CD8-positive, alpha-beta T cell (primary cell): ENCODE measurements around the gene RCC1. TPM values are rescaled to one million over a fixed set of nuclear protein-coding genes. Genes with fewer than 3 reads are reported as not detected.

ENCODE experiments used
- total RNA-seq, 46 experiments: library from RNA in 2 of 46; stranded (reverse) in 2 of 46; gene quantifications; one replicate each; pipeline ENCODE4 v1.2.3 and lab custom pipeline; 2021 to 2026

The RCC1 gene
- total RNA-seq, 2 experiments from 2014 or later, result 12.5 to 14.4 TPM

Other genes starting within 250 kb of the RCC1 start
- 10 to 100 TPM; 15.0 to 15.3 TPM for gene SESN2, start 246.5 kb upstream of the RCC1 start, total RNA-seq
- 1 to 10 TPM; 2.1 to 2.3 TPM for gene MED18, start 177.0 kb upstream of the RCC1 start, total RNA-seq
- 10 to 100 TPM; 19.3 to 25.2 TPM for gene PHACTR4, start 136.3 kb upstream of the RCC1 start, total RNA-seq
- 10 to 100 TPM; 20.5 to 25.7 TPM for gene TRNAU1AP, start 47.0 kb downstream of the RCC1 start, total RNA-seq
- gene RAB42, start 86.2 kb downstream of the RCC1 start, total RNA-seq, result not detected
- gene TAF12, start 137.0 kb downstream of the RCC1 start, total RNA-seq, result 1 to 10 TPM; 7.7 to 8.5 TPM
- not detected for gene RNU11, start 142.6 kb downstream of the RCC1 start, total RNA-seq
- 10 to 100 TPM; 12.9 to 13.6 TPM for gene GMEB1, start 162.7 kb downstream of the RCC1 start, total RNA-seq
- 100 to 1,000 TPM in 1 of 2 experiments, 10 to 100 TPM in 1; 95.3 to 101 TPM for gene YTHDF2, start 230.9 kb downstream of the RCC1 start, total RNA-seq